GM23338 (cell line): ENCODE measurements around the gene PRPF19. TPM values are rescaled to one million over a fixed set of nuclear protein-coding genes. Genes with fewer than 3 reads are reported as not detected.

Source experiments
- ATAC-seq: fragments of 200-7000 bp; cut with Tn5 transposase; 3 replicates; pipeline ENCODE4 v1.9.1; 2020
- DNase-seq: peaks from one replicate; pipeline ENCODE4 v3.0.0-alpha.2; 2015; ENCODE audit warnings: low spot score
- H2AFZ ChIP-seq: fragments of 200-600 bp; sonication (generic); 2 replicates; pipeline ENCODE4 v1.8.0; 2016; ENCODE audit warnings: antibody characterized with exemption, mild to moderate bottlenecking, moderate library complexity
- H3F3A ChIP-seq: fragments of 200-600 bp; sonication (generic); replicated peaks from 2 replicates; pipeline ENCODE4 v1.8.0; 2017; ENCODE audit warnings: antibody characterized with exemption, mixed run types, low read depth
- H3K27ac ChIP-seq: fragments of 200-600 bp; sonication (generic); 2 replicates; pipeline ENCODE4 v1.6.1; 2016; ENCODE audit warnings: low read depth
- H3K27me3 ChIP-seq: fragments of 200-600 bp; sonication (generic); 2 replicates; pipeline ENCODE4 v1.8.0; 2016; ENCODE audit warnings: mild to moderate bottlenecking, mixed run types, moderate library complexity; ENCODE audit not compliant: insufficient read depth
- H3K36me3 ChIP-seq: fragments of 200-600 bp; sonication (generic); 2 replicates; pipeline ENCODE4 v1.8.0; 2016; ENCODE audit warnings: mild to moderate bottlenecking; ENCODE audit not compliant: insufficient read depth
- H3K4me1 ChIP-seq: fragments of 200-600 bp; sonication (generic); 2 replicates; pipeline ENCODE4 v1.8.0; 2016; ENCODE audit warnings: mild to moderate bottlenecking, moderate library complexity; ENCODE audit not compliant: insufficient read depth
- H3K4me2 ChIP-seq: fragments of 200-600 bp; sonication (generic); 2 replicates; pipeline ENCODE4 v1.7.1; 2017; ENCODE audit warnings: mixed run types
- H3K4me3 ChIP-seq: fragments of 200-600 bp; sonication (generic); 2 replicates; pipeline ENCODE4 v1.6.1; 2016; ENCODE audit warnings: mixed run types
- H3K79me2 ChIP-seq: fragments of 200-600 bp; sonication (generic); replicated peaks from 2 replicates; pipeline ENCODE4 v1.8.0; 2017; ENCODE audit warnings: mild to moderate bottlenecking; ENCODE audit not compliant: insufficient read depth
- H3K9me2 ChIP-seq: fragments of 200-600 bp; sonication (generic); 2 replicates; pipeline ENCODE4 v1.8.0; 2017; ENCODE audit not compliant: insufficient read depth
- H4K20me1 ChIP-seq: fragments of 200-600 bp; sonication (generic); replicated peaks from 2 replicates; pipeline ENCODE4 v1.8.0; 2017; ENCODE audit warnings: mild to moderate bottlenecking; ENCODE audit not compliant: insufficient read depth
- H3K27ac Mint-ChIP-seq: 2 replicates; pipeline ENCODE4 v1.8.0; 2020; ENCODE audit warnings: inconsistent platforms, mild to moderate bottlenecking, moderate library complexity, mixed read lengths
- H3K27me3 Mint-ChIP-seq: 3 replicates; pipeline ENCODE4 v1.8.0; 2022; ENCODE audit warnings: low read depth, mild to moderate bottlenecking, moderate library complexity, mixed read lengths, inconsistent platforms; ENCODE audit not compliant: insufficient read depth, poor library complexity
- H3K36me3 Mint-ChIP-seq: 3 replicates; pipeline ENCODE4 v1.8.0; 2021; ENCODE audit warnings: low read depth, mild to moderate bottlenecking, inconsistent platforms, moderate library complexity, mixed read lengths
- H3K4me1 Mint-ChIP-seq: 3 replicates; pipeline ENCODE4 v1.8.0; 2020; ENCODE audit warnings: mild to moderate bottlenecking, inconsistent platforms, mixed read lengths
- H3K4me3 Mint-ChIP-seq: 3 replicates; pipeline ENCODE4 v1.8.0; 2021; ENCODE audit warnings: moderate library complexity, mild to moderate bottlenecking, inconsistent platforms, mixed read lengths
- H3K9me3 Mint-ChIP-seq: 3 replicates; pipeline ENCODE4 v1.8.0; 2020; ENCODE audit warnings: moderate library complexity, mild to moderate bottlenecking, inconsistent platforms, mixed read lengths
- CREB1 ChIP-seq: fragments of 250-450 bp; sonication (Bioruptor Pico); IDR thresholded peaks from 2 replicates; pipeline ENCODE4 v1.5.0; 2020; ENCODE audit warnings: low read depth, mild to moderate bottlenecking, moderate library complexity
- EZH2 ChIP-seq: fragments of 200-600 bp; sonication (generic); IDR thresholded peaks from one replicate; pipeline ENCODE4 v1.8.0; 2017; ENCODE audit warnings: antibody characterized with exemption, mild to moderate bottlenecking, low read depth; ENCODE audit not compliant: unreplicated experiment
- NANOG ChIP-seq: IDR thresholded peaks from 2 replicates; pipeline ENCODE4 v1.6.1; 2016; ENCODE audit warnings: antibody characterized with exemption, borderline replicate concordance
- POLR2AphosphoS5 ChIP-seq: IDR thresholded peaks from 2 replicates; pipeline ENCODE4 v1.6.1; 2016; ENCODE audit warnings: antibody characterized with exemption, low read depth
- ZNF114 ChIP-seq: fragments of 250-450 bp; sonication (Bioruptor Pico); IDR thresholded peaks from 2 replicates; pipeline ENCODE4 v1.5.0; 2020; ENCODE audit warnings: mild to moderate bottlenecking, moderate library complexity
- ZNF331 ChIP-seq: fragments of 250-450 bp; sonication (Bioruptor Pico); IDR thresholded peaks from 2 replicates; pipeline ENCODE4 v1.5.0; 2020; ENCODE audit warnings: low read depth, mild to moderate bottlenecking, moderate library complexity
- polyA plus RNA-seq: library from polyadenylated mRNA; unstranded; fragments of >200 nt; fragmentation: Nextera tagmentation; extraction: Ambion mirVana; gene quantifications from 2 replicates; pipeline ENCODE4 v1.2.1, GENCODE V29; 2016
- total RNA-seq: library from RNA; depleted of rRNA; stranded (reverse); fragments of >200 nt; shearing (Covaris generic); gene quantifications from 2 replicates; pipeline ENCODE4 v1.2.3, GENCODE V29; 2014
- TF ChIP-seq, protein P1 (sequence below): IDR thresholded peaks from one replicate; pipeline ENCODE4 v1.6.1; 2018; ENCODE audit warnings: antibody characterized with exemption; ENCODE audit not compliant: unreplicated experiment
- TF ChIP-seq, protein P2 (sequence below), 2 experiments: fragments of 200-600 bp in 1 of 2; sonication (generic) in 1 of 2; conservative IDR thresholded peaks; 2 replicates each; pipeline versions ENCODE4 v1.5.1 to v1.6.1; 2016 to 2017; ENCODE audit warnings: antibody characterized with exemption in 2 of 2, low read depth in 2 of 2, mild to moderate bottlenecking in 2 of 2, moderate library complexity in 1 of 2
- TF ChIP-seq, protein P3 (sequence below): fragments of 250-450 bp; sonication (Bioruptor Pico); IDR thresholded peaks from 2 replicates; pipeline ENCODE4 v1.5.0; 2020; ENCODE audit warnings: mild to moderate bottlenecking, moderate library complexity

PRPF19 gene
- total and polyA plus RNA-seq, 2 experiments from 2014 or later: 153 to 161 TPM

DNA sequence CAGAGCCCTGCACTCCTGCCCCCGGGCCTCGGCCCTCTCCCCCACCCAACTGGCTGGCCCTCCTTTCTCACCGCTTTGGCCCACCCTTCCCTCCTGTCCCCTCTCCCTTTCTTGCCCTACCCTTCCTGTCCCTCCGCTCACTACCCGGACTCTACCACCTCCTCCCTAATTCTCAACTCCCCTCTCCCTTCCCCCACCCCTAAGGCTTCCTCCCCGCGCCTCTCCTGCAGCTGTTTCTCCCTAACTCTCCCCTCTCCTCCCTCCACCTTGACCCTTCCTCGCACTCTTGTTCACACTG lies 45.2 kb upstream of the PRPF19 start:
- H3K4me1 ChIP-seq: peaks cover 29% of the 10 kb centered on the region
- no peak overlapping the region for H3K27ac ChIP-seq
- Mint-ChIP-seq H3K36me3 (no peaks in the 10 kb centered on the region), H3K9me3 (no peaks in the 10 kb centered on the region), H3K4me3 (peak overlapping the region; percentile 67), H3K27me3 (peaks cover 28% of the 10 kb centered on the region), H3K27ac (no peak overlapping the region), H3K4me1 (peaks cover 40% of the 10 kb centered on the region)
- H3K4me2 ChIP-seq: peak overlapping the region; percentile 90
- ATAC-seq (peak; percentile 41), DNase-seq (peak; percentile 72)
- H3K9me2 ChIP-seq: no peaks in the 10 kb centered on the region
- H2AFZ ChIP-seq: peak overlapping the region; percentile 99
- peak overlapping the region; percentile 68 for H3K4me3 ChIP-seq
- H3K36me3 ChIP-seq: no peaks in the 10 kb centered on the region
- peaks cover 8% of the 10 kb centered on the region for H3F3A ChIP-seq
- H3K79me2 ChIP-seq: peaks cover 6% of the 10 kb centered on the region; the same call in 1 of the 2 replicates
- peaks cover 30% of the 10 kb centered on the region for H3K27me3 ChIP-seq
- H4K20me1 ChIP-seq: no peaks in the 10 kb centered on the region
- no peak for TF ChIP-seq ZNF331 (CRISPR knock-in tag)
- TF ChIP-seq POLR2AphosphoS5: peak; percentile 45; the same call in 1 of the 2 replicates

DNA sequence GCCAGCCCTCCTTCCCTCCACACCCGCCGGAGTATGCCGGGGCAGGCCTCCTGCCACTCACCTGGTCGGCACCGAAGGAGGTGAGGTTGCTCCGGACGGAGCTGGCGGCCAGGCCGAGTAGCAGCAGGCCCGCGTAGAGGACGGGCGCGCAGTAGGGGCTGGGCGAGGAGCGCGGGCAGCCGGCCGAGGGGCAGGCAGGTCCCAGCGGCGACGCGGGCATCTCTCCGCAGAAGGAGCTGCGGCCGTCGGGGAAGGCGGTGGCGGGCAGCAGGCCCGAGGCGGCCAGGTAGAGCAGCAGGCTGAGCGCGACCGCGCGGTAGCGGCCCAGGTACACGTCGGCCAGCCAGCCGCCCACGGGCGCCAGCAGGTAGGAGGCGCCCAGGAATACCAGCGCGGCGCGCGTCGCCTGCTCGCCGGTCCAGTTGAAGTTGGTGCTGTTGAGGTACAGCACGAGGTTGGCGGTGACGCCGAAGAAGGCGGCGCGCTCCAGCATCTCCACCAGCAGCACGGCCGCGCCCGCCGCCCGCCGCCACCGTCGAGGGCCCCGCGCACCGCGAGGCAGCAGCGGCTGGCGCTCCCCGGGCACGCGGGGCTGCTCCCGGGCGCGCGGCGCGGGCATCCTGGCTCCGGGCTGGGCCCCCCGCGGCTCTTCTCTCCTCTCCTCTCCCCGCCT lies 44.7 kb upstream of the PRPF19 start:
- ATAC-seq (peak; percentile 55), DNase-seq (peak; percentile 65)
- Histone ChIP-seq H3K36me3 (no peaks in the 10 kb centered on the region), H4K20me1 (no peaks in the 10 kb centered on the region), H3K9me2 (no peaks in the 10 kb centered on the region), H3K79me2 (peaks cover 6% of the 10 kb centered on the region; the same call in 1 of the 2 replicates), H3K27me3 (peaks cover 30% of the 10 kb centered on the region), H2AFZ (peak overlapping the region; percentile 99), H3K27ac (no peak overlapping the region), H3K4me1 (peaks cover 29% of the 10 kb centered on the region), H3F3A (peaks cover 8% of the 10 kb centered on the region), H3K4me2 (peak overlapping the region; percentile 90), H3K4me3 (peak overlapping the region; percentile 68)
- peak overlapping the region; percentile 70 for H3K4me3 Mint-ChIP-seq
- peaks cover 30% of the 10 kb centered on the region for H3K27me3 Mint-ChIP-seq
- H3K27ac Mint-ChIP-seq: no peak overlapping the region
- no peaks in the 10 kb centered on the region for H3K9me3 Mint-ChIP-seq
- H3K36me3 Mint-ChIP-seq: peaks cover 2% of the 10 kb centered on the region; the same call in 1 of the 3 replicates
- H3K4me1 Mint-ChIP-seq: peaks cover 44% of the 10 kb centered on the region
- TF ChIP-seq CREB1 (CRISPR knock-in tag): no peak
- TF ChIP-seq, protein P1, sequence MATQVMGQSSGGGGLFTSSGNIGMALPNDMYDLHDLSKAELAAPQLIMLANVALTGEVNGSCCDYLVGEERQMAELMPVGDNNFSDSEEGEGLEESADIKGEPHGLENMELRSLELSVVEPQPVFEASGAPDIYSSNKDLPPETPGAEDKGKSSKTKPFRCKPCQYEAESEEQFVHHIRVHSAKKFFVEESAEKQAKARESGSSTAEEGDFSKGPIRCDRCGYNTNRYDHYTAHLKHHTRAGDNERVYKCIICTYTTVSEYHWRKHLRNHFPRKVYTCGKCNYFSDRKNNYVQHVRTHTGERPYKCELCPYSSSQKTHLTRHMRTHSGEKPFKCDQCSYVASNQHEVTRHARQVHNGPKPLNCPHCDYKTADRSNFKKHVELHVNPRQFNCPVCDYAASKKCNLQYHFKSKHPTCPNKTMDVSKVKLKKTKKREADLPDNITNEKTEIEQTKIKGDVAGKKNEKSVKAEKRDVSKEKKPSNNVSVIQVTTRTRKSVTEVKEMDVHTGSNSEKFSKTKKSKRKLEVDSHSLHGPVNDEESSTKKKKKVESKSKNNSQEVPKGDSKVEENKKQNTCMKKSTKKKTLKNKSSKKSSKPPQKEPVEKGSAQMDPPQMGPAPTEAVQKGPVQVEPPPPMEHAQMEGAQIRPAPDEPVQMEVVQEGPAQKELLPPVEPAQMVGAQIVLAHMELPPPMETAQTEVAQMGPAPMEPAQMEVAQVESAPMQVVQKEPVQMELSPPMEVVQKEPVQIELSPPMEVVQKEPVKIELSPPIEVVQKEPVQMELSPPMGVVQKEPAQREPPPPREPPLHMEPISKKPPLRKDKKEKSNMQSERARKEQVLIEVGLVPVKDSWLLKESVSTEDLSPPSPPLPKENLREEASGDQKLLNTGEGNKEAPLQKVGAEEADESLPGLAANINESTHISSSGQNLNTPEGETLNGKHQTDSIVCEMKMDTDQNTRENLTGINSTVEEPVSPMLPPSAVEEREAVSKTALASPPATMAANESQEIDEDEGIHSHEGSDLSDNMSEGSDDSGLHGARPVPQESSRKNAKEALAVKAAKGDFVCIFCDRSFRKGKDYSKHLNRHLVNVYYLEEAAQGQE: no peak
- TF ChIP-seq ZNF114 (CRISPR knock-in tag): no peak
- TF ChIP-seq EZH2: no peak
- TF ChIP-seq, protein P2, sequence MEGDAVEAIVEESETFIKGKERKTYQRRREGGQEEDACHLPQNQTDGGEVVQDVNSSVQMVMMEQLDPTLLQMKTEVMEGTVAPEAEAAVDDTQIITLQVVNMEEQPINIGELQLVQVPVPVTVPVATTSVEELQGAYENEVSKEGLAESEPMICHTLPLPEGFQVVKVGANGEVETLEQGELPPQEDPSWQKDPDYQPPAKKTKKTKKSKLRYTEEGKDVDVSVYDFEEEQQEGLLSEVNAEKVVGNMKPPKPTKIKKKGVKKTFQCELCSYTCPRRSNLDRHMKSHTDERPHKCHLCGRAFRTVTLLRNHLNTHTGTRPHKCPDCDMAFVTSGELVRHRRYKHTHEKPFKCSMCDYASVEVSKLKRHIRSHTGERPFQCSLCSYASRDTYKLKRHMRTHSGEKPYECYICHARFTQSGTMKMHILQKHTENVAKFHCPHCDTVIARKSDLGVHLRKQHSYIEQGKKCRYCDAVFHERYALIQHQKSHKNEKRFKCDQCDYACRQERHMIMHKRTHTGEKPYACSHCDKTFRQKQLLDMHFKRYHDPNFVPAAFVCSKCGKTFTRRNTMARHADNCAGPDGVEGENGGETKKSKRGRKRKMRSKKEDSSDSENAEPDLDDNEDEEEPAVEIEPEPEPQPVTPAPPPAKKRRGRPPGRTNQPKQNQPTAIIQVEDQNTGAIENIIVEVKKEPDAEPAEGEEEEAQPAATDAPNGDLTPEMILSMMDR (conservative IDR thresholded peaks at IDR 0.05; ENCODE audit: low read depth in 2 of 2): no peak
- no peak for TF ChIP-seq NANOG
- TF ChIP-seq, protein P3, sequence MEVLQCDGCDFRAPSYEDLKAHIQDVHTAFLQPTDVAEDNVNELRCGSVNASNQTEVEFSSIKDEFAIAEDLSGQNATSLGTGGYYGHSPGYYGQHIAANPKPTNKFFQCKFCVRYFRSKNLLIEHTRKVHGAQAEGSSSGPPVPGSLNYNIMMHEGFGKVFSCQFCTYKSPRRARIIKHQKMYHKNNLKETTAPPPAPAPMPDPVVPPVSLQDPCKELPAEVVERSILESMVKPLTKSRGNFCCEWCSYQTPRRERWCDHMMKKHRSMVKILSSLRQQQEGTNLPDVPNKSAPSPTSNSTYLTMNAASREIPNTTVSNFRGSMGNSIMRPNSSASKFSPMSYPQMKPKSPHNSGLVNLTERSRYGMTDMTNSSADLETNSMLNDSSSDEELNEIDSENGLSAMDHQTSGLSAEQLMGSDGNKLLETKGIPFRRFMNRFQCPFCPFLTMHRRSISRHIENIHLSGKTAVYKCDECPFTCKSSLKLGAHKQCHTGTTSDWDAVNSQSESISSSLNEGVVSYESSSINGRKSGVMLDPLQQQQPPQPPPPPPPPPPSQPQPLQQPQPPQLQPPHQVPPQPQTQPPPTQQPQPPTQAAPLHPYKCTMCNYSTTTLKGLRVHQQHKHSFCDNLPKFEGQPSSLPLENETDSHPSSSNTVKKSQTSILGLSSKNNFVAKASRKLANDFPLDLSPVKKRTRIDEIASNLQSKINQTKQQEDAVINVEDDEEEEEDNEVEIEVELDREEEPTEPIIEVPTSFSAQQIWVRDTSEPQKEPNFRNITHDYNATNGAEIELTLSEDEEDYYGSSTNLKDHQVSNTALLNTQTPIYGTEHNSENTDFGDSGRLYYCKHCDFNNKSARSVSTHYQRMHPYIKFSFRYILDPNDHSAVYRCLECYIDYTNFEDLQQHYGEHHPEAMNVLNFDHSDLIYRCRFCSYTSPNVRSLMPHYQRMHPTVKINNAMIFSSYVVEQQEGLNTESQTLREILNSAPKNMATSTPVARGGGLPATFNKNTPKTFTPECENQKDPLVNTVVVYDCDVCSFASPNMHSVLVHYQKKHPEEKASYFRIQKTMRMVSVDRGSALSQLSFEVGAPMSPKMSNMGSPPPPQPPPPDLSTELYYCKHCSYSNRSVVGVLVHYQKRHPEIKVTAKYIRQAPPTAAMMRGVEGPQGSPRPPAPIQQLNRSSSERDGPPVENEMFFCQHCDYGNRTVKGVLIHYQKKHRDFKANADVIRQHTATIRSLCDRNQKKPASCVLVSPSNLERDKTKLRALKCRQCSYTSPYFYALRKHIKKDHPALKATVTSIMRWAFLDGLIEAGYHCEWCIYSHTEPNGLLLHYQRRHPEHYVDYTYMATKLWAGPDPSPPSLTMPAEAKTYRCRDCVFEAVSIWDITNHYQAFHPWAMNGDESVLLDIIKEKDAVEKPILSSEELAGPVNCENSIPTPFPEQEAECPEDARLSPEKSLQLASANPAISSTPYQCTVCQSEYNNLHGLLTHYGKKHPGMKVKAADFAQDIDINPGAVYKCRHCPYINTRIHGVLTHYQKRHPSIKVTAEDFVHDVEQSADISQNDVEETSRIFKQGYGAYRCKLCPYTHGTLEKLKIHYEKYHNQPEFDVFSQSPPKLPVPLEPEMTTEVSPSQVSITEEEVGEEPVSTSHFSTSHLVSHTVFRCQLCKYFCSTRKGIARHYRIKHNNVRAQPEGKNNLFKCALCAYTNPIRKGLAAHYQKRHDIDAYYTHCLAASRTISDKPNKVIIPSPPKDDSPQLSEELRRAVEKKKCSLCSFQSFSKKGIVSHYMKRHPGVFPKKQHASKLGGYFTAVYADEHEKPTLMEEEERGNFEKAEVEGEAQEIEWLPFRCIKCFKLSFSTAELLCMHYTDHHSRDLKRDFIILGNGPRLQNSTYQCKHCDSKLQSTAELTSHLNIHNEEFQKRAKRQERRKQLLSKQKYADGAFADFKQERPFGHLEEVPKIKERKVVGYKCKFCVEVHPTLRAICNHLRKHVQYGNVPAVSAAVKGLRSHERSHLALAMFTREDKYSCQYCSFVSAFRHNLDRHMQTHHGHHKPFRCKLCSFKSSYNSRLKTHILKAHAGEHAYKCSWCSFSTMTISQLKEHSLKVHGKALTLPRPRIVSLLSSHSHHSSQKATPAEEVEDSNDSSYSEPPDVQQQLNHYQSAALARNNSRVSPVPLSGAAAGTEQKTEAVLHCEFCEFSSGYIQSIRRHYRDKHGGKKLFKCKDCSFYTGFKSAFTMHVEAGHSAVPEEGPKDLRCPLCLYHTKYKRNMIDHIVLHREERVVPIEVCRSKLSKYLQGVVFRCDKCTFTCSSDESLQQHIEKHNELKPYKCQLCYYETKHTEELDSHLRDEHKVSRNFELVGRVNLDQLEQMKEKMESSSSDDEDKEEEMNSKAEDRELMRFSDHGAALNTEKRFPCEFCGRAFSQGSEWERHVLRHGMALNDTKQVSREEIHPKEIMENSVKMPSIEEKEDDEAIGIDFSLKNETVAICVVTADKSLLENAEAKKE: no peak
- no peak for TF ChIP-seq ZNF331 (CRISPR knock-in tag)
